GM18517 (cell line): Measurements from ENCODE around the gene AKAP11.
"Not testable (repeated sequence)": the region's sequence is repeated elsewhere in the genome, so short reads cannot be mapped to it uniquely, and the experiment has no call there.

Experiments used
- ATAC-seq: cut with Tn5 transposase; IDR thresholded peaks from one replicate; pipeline ENCODE4 v1.9.1; 2021; ENCODE audit warnings: mild to moderate bottlenecking, moderate library complexity; ENCODE audit not compliant: unreplicated experiment

AKAP11 gene, protein sequence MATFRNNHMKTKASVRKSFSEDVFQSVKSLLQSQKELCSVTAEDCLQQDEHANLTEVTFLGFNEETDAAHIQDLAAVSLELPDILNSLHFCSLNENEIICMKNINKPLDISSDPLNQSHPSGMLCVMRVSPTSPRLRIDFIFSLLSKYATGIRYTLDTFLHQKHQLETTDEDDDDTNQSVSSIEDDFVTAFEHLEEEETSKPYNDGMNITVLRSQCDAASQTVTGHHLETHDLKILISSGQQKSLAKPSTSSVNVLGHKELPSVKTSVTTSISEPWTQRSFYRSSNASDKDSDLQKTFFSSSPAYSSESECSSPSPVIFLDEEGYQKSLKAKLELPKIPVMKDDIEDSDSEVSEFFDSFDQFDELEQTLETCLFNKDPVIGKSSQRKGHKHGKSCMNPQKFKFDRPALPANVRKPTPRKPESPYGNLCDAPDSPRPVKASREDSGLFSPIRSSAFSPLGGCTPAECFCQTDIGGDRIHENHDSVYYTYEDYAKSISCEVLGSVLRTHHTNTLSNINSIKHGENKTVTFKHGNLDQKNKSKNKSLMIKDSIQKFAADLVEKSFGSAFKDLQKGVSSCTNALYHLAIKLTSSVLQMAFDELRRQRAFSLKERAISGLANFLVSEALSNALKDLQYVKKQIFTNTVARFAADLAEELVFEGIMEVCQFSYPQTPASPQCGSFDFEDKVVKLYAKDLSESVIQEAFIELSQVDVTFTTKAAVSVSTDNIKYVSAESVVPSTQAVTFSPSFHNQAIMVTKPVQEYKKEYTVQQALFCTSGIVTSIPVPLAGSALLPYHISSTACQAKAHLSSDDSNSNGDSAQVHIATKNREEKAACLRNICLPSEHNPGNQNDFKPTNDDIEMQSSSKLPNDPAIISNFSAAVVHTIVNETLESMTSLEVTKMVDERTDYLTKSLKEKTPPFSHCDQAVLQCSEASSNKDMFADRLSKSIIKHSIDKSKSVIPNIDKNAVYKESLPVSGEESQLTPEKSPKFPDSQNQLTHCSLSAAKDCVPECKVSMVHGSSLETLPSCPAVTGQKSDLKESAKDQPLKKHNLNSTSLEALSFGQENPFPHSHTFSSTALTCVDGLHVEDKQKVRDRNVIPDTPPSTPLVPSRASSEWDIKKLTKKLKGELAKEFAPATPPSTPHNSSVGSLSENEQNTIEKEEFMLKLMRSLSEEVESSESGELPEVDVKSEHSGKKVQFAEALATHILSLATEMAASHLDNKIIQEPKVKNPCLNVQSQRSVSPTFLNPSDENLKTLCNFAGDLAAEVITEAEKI (N-terminal part only)

DNA sequence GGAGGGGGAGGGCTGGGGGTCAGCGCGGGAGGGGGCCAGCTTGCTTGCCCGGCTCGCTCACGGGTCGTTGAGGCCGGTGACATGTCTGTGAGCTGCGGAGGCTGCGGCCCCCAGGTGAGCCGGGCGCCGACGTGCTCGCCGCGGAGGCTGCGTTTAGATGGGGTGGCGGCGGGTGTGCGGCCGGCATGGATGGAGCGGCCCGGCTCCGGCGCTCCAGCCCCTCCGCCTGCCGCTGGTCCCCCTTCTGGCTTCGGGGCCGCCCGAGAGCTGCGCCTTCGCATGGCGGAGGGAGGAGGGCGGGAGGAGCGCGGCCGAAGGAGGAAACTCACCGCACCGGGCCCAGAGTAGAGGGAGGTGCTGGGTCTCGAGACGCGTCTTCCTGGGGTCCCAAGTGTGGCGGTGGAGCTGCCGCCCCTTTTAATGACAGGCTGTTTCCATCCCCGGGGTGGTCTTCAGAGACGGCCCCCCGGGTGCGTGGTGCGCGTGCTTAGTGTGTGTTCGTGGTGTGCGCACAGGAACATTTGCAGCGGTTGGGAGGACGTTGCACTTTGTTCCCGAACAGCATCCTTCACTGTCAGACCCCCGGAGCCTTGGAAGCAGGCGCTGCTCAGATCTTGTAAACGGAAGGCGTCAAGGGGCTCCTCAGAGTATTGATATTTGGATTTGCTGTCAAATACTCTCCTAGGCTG lies at the start of gene AKAP11:
Gene AKAP11, plus strand, starts transcription at position 38 of the 689 bp plus-strand sequence. CDS start 14,197 bp downstream, outside the sequence.
- peak; percentile 18 for ATAC-seq

DNA sequence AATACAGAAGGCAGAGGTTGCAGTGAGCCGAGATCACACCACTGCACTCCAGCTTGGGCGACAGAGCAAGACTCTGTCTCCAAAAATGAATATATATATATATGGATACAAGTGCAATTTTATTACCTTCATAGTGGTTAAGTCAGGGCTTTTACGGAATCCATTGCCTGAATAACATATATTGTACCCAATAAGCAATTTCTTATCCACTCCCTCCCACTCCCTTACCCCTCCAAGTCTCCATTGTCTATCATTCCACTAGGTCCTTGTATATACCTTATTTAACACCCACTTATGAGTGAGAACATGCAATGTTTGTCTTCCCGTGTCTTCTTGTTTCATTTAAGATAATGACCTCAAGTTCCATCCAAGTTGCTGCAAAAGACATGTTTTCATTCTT lies 48.3 kb upstream of the AKAP11 start:
- no peak for ATAC-seq

DNA sequence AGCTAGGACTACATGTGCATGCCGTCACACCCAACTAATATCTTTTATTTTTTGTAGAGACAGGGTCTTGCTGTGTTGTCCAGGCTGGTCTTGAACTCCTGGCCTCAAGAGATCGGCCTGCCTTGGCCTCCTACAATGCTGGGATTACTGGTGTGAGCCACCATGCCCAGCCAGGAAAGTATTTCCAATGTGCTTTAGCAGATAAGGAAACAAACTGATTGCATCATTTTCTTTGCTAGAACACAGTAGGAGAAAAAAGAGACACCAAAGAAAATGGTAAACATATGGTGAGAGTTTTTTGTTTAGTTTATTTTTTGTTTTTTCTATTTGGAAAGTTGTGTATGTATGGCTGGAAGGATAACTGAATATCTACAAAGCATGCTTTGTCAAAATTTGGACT lies 46.9 kb upstream of the AKAP11 start:
- ATAC-seq: no peak

DNA sequence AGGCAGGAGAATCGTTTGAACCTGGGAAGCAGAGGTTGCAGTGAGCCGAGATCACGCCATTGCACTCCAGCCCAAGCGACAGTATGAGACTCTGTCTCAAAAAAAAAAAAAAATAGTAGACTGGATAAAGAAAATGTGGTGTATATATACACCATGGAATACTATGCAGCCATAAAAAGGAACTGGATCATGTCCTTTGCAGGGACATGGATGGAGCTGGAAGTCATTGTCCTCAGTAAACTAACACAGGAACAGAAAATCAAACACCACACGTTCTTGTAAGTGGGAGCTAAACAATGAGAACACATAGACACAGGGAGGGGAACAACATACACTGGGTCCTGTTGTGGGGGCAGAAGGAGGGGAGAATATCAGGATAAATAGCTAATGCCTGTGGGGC lies 45.2 kb upstream of the AKAP11 start:
- ATAC-seq: not testable (repeated sequence)

DNA sequence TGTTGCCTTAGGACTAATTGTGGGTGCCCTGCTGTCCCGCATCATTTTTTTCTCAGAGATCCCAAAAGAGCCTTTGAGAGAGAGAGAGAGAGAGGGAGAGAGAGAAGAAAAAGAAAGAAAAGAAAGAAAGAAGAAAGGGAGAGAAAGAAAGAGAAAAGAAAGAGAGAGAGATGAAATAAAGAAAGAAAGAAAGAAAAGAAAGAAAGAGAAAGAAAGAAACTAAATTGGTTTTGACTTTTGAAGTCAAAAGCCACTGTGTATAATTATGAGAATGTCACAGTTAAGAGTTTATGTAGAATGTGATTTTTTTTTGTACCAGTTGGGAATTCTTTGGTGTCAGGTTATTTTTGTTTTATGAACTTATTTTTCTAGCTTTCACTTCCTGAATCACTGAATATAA lies 43.4 kb upstream of the AKAP11 start:
- no peak for ATAC-seq

DNA sequence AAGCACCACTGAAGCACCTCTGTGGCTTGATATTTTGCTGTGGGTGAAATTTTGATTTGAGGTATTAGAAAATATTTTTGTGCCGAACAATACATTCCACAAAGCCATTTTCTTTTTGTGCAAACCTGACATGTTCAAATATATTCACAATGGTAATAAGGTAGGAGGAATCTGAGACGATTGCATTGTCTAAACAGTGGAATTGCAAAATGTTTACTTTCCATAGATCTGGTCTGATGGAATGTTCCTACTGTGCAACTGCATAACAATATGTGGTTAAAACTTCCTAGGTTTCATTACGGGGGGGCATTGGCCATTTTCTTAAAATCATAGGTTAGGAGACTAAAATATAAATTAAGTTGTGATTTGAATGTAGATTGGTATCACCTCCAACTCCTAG lies 42.7 kb upstream of the AKAP11 start:
- ATAC-seq: no peak

DNA sequence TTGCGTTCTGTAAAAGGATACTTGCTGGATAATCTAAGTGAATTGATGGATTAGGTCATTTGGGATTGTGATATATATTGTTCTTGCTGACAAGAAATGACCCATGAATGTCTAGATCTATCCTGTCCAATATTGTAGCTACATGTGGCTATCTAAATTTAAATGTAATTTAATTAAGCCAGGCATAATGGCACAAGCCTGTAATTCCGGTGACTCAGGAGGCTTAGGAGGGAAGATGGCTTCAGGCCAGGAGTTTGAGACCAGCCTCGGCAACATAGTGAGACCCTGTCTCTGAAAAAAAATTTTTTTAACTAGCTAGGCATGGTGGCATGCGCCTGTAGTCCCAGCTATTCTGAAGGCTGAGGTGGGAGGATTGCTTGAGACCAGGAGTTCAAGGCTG lies 39.3 kb upstream of the AKAP11 start:
- no peak for ATAC-seq

DNA sequence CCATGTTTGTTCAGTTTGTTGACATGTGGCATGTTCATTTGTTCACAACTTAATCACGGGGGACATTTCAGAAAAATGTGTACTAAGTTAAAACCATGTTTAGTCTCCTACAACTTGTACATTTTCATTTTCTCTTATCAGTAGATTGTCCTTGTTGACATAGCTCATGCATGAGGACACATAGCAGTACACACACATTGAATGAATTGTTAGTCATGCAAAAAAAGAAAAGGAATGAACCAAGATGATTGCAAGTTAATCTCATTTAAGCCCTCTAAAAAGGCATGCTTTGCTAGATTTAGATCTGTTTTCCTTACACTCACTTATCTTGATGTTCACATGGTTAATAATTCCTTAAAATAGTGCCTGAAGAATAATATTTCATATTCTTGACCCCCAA lies 38.2 kb upstream of the AKAP11 start:
- no peak for ATAC-seq

DNA sequence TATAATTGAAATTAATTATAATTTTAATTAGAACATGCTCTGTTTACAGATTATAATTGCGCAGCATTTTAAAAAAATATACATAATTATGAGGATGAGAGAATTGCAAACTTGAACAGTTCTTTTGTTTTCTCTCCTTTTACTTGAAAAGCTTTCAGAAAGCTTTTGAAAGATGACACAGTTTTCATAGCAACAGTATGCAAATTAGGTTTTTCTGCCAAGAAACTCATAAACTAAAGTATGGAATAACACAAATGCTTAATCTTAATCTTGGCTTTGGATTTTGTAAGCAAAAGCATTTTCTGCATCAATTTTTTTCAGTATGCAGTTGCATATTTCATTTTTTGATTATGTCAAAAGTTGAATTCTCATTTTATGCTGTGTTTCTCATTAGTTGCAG lies 32.8 kb upstream of the AKAP11 start:
- no peak for ATAC-seq

DNA sequence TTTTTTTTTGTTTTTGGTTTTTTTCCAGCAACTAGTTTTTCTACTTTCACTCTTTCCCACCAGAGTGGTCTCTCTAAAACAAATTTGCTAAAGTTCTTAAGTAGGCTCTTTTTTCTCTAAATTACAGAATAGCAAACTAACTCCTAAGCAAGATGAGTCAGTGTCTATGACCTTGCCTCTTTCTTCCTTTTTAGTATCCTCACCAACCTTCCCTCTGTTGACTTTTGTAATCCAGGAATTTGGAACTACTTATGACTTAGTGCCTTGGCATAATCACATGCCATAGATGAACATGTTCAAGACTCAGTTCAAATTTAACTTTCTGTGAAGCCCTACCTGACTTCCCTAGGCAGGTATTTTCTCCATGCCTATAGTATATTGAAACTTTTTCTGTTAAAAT lies 32.3 kb upstream of the AKAP11 start:
- no peak for ATAC-seq

DNA sequence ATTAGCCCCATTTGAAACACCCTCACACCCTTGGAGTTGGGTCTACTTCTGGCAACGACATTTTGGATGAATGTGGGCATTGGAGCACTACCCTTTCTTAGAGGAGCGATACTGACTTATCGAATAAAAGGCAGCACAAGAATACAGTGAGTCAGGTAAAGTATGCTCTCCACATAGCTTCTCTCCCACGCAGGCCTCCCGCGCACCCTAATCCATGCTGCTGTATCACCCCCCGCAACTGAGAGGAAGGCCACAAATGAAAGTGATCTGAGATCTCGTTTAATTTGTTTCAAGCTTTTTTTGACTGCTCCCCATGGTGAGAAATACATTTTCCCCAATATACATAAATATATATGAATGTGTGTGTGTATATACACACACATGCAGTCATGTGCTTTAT lies 25.4 kb upstream of the AKAP11 start:
- ATAC-seq: no peak

DNA sequence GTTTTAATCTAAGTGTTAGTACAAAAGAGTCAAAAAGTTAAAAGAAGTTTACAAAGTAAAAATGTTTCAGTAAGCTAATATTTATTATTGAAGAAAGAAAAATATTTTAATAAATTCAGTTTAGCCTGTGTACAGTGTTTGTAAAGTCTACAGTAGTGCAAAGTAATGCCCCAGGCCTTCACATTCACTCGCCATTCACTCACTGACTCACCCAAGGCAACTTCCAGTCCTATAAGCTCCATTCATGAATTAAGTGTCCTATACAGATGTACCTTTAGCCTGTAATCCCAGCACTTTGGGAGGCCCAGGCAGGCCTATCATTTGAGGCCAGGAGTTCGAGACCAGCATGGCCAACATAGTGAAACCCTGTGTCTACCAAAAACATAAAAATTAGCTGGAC lies 24.1 kb upstream of the AKAP11 start:
- ATAC-seq: no peak

DNA sequence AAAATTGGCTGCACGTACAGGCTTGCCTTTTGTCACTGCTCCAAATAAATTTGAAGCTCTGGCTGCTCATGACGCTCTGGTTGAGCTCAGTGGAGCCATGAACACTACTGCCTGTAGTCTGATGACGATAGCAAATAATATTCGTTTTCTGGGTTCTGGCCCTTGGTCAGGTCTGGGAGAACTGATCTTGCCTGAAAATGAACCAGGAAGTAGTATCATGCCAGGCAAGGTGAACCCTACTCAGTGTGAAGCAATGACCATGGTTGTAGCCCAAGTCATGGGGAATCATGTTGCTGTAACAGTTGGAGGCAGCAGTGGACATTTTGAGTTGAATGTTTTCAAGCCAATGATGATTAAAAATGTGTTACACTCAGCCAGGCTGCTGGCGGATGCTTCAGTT lies 16.1 kb upstream of the AKAP11 start:
- no peak for ATAC-seq

DNA sequence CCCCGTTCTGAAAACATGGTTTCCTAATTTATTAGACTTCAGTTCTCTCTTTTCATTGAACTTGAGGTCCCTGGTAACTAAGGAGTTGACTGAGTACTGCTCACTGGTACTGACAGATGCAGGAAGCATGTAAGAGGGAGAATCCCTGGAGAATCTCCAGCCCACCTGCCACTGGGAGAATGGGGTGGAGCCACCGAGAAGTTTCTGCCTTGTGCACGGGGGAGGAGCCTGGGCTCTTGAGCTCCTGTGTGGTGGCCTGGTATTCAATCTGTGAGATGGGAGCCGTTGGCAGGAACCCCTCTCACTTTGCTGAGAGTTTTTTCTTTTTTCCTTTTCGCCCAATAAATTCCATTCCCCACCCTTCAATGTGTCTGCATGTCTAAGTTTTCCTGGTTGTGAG lies 13.2 kb upstream of the AKAP11 start:
- no peak for ATAC-seq

DNA sequence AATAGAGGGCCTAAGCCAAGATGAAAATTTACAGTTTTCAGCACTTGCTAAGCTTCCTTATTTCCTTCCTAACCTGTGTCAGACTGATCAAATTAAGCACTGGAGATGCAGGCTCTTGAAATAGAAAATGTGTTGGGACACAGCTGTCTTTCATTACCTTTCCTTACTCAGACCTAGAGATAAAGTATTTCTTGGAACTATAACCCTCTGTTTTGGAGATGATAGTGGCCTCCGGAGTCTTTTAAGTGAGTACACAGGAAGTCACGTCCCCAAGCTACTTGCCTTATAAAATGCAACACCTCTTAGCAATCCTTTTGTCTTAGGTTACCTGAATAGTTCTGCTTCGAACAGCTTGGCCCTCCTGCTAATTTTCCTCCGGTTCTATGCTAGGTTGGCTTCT lies 12.4 kb upstream of the AKAP11 start:
- ATAC-seq: no peak

DNA sequence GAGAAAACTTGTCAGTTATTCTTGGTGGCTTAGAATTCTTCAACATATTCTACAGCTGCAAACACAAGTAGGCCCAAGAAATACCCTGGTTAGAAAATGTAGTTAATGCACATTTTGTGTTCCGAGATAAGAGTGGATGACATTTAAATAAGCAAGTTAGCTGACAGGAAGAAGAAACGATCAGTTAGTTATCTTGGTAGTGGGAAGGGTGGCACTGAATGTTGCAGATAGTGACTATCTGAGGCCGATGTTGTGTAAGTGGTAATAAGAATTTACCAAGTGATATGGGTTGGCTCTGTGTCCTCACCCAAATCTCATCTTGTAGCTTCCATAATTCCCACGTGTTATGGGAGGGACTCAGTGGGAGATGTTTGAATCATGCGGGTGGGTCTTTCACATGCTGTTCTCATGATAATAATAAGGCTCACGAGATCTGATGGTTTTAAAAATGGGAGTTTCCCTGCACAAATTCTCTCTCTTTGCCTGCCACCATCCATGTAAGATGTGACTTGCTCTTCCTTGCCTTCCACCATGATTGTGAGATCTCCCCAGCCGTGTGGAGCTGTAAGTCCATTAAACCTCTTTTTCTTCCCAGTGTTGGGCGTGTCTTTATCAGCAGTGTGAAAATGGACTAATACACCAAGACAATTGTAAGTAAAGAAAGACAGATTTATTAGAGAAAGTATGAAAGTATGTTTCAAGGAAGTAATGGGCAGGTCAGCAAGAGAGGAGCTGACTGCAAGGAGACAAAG lies 10.9 kb upstream of the AKAP11 start:
- no peak for ATAC-seq

DNA sequence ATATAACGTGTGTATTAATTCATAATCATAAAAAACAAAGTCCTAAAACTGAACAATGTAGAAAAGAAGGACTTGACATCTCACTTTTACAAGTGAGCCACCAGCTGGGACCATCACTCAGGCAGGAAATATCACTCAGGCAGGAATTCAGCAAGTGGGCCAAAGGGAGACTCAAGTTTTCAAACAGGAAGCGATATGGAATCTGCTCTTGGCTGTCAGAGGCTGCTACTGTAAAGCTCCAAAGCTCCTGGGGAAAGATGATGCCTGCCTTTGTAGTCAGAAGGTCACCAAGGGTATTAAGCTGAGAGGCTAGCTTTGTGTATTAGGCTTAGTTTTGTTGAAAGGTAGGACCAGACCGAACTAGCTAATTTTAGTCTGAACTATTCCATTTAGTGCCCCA lies 5.5 kb upstream of the AKAP11 start:
- ATAC-seq: no peak

DNA sequence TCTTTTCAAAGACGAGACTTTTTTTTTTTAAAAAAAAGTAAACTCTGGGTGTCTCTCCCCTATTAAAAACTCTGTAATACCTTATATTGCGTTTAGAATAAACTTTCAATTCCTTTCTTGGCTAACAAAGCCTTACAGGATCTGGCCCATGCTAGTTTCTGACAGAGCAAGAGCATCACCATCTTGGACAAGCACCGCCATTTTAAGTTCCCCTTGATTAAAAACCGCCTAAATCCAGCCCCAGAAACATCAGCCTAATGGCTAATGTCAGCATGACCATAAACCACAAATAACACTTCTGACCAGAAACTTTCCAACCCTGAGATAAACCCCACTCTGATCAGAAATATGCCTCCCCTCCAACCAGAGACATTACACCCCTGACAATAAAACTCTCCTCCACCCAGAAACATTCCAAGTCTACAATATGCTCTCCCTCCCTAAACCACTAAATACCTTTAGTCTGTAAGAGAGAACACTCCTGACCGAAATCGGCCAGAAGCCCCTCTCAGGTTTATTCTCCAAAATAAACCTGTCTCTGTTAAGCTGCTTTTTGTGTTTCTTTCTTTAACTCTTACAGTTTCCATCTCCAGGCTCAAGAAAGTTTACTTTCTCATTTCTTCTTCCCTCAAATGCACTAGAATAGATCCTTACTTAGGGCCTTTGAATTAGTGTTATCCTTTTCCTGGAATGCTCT lies 1.6 kb upstream of the AKAP11 start:
- ATAC-seq: no peak

DNA sequence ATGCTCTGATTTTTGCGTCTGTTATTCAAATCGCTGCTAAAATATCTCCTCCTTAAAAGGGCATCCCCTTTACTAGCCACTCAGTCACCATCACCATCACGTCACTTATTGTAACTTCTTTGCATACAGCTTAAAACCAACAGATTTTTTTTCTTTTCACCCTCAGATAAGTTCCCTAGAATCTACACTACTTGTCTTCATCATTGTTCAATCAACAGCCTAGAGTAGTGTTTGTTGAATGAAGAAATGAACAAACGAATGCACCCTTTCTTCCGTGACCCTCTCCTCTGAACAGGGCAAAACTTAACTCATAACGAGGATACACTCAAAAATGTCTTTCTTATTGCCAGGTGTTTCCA lies 1.1 kb upstream of the AKAP11 start:
- ATAC-seq: no peak
